AG04450 (cell line): ENCODE data around the gene TERF2IP. TPM values are rescaled to one million over a fixed set of nuclear protein-coding genes. Genes with fewer than 3 reads are reported as not detected.

Experiments
- CTCF ChIA-PET: fragments of 300-600, 350-600 bp; formaldehyde crosslinking; extraction: SDS; loops from one replicate; lab custom pipeline; 2022; ENCODE audit warnings: antibody characterized with exemption, inconsistent platforms; lab: Charles Lee
- POLR2A ChIA-PET: fragments of 350-600 bp; formaldehyde crosslinking; extraction: SDS; loops from one replicate; lab custom pipeline; 2021; ENCODE audit warnings: antibody characterized with exemption, inconsistent platforms; lab: Yijun Ruan, JAX
- DNase-seq: peaks from one replicate; pipeline ENCODE4 v3.0.0-alpha.2; 2011; ENCODE audit warnings: low read depth, low spot score
- H3K27ac ChIP-seq: one replicate; pipeline ENCODE4 v1.5.1; 2012; ENCODE audit warnings: low read depth, low read length, control low read depth
- H3K27me3 ChIP-seq: one replicate; pipeline ENCODE4 v1.6.0; 2012; ENCODE audit warnings: low read length; ENCODE audit not compliant: control insufficient read depth, insufficient read depth
- H3K4me3 ChIP-seq: 2 replicates; pipeline ENCODE4 v1.5.1; 2011; ENCODE audit warnings: mild to moderate bottlenecking, low read depth, low read length, control low read depth
- H3K9me3 ChIP-seq: 2 replicates; pipeline ENCODE4 v1.5.1; 2012; ENCODE audit warnings: low read length; ENCODE audit not compliant: control insufficient read depth, insufficient read depth
- CTCF ChIP-seq: IDR thresholded peaks from 2 replicates; pipeline ENCODE4 v1.5.1; 2011; ENCODE audit warnings: low read depth, low read length, control low read depth, inconsistent platforms
- polyA plus RNA-seq: library from polyadenylated mRNA; depleted of rRNA; stranded (reverse); fragments of >200 nt; gene quantifications from 2 replicates; pipeline ENCODE4 v1.2.3, GENCODE V29; 2011

The TERF2IP gene
- polyA plus RNA-seq, 1 experiment = 59.5 TPM

- H3K27ac ChIP-seq = no peak overlapping the region
- H3K27me3 ChIP-seq = no peaks in the 10 kb centered on the region
- ChIA-PET POLR2A (no interaction called here), CTCF (no interaction called here)
- H3K9me3 ChIP-seq = peaks cover 2% of the 10 kb centered on the region; the same call in 1 of the 2 replicates
- H3K4me3 ChIP-seq = no peak overlapping the region
- TF ChIP-seq CTCF = no peak
- no peak for DNase-seq
Measured at GRCh38 chr16:75687361-75687760, 39.8 kb downstream of the TERF2IP start.

GRCh38 chr16:75695708-75696107 is 48.1 kb downstream of the TERF2IP start:
- Histone ChIP-seq H3K27me3 (no peaks in the 10 kb centered on the region), H3K4me3 (no peak overlapping the region), H3K9me3 (no peaks in the 10 kb centered on the region), H3K27ac (no peak overlapping the region)
- ChIA-PET CTCF (interaction anchor here (1.6 kb wide), 1 partner anchor 11 kb away, joined by 4 read pairs; no protein-coding TSS in a partner anchor), POLR2A (no interaction called here)
- TF ChIP-seq CTCF = no peak
- no peak for DNase-seq

- H3K4me3 ChIP-seq = no peak overlapping the region
- H3K27ac ChIP-seq = no peak overlapping the region
- TF ChIP-seq CTCF = no peak
- POLR2A ChIA-PET = no interaction called here
- H3K27me3 ChIP-seq = no peaks in the 10 kb centered on the region
- DNase-seq = no peak
- H3K9me3 ChIP-seq = no peaks in the 10 kb centered on the region
- CTCF ChIA-PET = no interaction called here
Measured at GRCh38 chr16:75697571-75697970, 50.0 kb downstream of the TERF2IP start.

GRCh38 chr16:75701361-75701760 is 53.8 kb downstream of the TERF2IP start, which contains the start of gene DUXB:
DUXB (minus strand) TSS chr16:75701461; CDS start chr16:75701418, 43 bp downstream.
- ChIA-PET POLR2A (no interaction called here), CTCF (no interaction called here)
- TF ChIP-seq CTCF = no peak

GRCh38 chr16:75702242-75702641 is 54.7 kb downstream of the TERF2IP start:
- Histone ChIP-seq H3K9me3 (no peaks in the 10 kb centered on the region), H3K4me3 (no peak overlapping the region), H3K27ac (no peak overlapping the region), H3K27me3 (no peaks in the 10 kb centered on the region)
- CTCF ChIA-PET = no interaction called here
- no peak for DNase-seq
- POLR2A ChIA-PET = no interaction called here
- TF ChIP-seq CTCF = no peak

More at GRCh38 chr16:75701361-75701760, 53.8 kb downstream of the TERF2IP start, which contains the start of gene DUXB:
- Histone ChIP-seq H3K9me3 (no peaks in the 10 kb centered on the region), H3K4me3 (no peak within 1 kb of the TSS), H3K27ac (no peak within 1 kb of the TSS), H3K27me3 (no peaks in the 10 kb centered on the region)
- DNase-seq = no peak
